Fibroblast of mammary gland (primary cell): ENCODE measurements around the gene DPF3.
"Not testable (repeated sequence)": the region's sequence is repeated elsewhere in the genome, so short reads cannot be mapped to it uniquely, and the experiment has no call there.

Source experiments
- DNase-seq: peaks from one replicate; pipeline ENCODE4 v3.0.0-alpha.2; 2010; ENCODE audit warnings: low read depth
- H3K4me3 ChIP-seq: 2 replicates; pipeline ENCODE4 v1.5.1; 2011; ENCODE audit warnings: low read depth, mild to moderate bottlenecking, low read length, moderate library complexity; ENCODE audit not compliant: control insufficient read depth
- TF ChIP-seq, protein P1 (sequence below): conservative IDR thresholded peaks from 2 replicates; pipeline ENCODE4 v1.5.1; 2011; ENCODE audit warnings: low read depth, low read length, inconsistent platforms; ENCODE audit not compliant: control insufficient read depth, insufficient read depth

The DPF3 gene

GRCh38 chr14:72751276-72752033, 142.4 kb downstream of the DPF3 start:
- no peak overlapping the region for H3K4me3 ChIP-seq
- TF ChIP-seq, protein P1, sequence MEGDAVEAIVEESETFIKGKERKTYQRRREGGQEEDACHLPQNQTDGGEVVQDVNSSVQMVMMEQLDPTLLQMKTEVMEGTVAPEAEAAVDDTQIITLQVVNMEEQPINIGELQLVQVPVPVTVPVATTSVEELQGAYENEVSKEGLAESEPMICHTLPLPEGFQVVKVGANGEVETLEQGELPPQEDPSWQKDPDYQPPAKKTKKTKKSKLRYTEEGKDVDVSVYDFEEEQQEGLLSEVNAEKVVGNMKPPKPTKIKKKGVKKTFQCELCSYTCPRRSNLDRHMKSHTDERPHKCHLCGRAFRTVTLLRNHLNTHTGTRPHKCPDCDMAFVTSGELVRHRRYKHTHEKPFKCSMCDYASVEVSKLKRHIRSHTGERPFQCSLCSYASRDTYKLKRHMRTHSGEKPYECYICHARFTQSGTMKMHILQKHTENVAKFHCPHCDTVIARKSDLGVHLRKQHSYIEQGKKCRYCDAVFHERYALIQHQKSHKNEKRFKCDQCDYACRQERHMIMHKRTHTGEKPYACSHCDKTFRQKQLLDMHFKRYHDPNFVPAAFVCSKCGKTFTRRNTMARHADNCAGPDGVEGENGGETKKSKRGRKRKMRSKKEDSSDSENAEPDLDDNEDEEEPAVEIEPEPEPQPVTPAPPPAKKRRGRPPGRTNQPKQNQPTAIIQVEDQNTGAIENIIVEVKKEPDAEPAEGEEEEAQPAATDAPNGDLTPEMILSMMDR: no peak
- peak; percentile 28 for DNase-seq

DNA sequence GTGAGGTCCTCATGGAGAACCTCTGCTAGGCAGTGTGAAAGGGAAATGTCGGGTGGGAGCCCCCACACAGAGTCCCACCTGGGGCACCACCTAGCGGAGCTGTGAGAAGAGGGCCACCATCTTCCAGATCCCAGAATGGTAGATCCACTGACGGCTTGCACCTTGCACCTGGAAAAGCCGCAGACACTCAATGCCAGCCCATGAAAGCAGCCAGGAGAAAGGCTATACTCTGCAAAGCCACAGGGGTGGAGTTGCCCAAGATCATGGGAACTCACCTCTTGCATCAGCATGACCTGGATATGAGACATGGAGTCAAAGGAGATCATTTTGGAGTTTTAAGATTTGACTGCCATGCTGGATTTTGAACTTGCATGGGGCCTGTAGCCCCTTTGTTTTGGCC, 145.0 kb downstream of the DPF3 start:
- H3K4me3 ChIP-seq, DNase-seq: not testable (repeated sequence)

- TF ChIP-seq, protein P1: no peak
- H3K4me3 ChIP-seq: no peak overlapping the region
- no peak for DNase-seq
Measured at GRCh38 chr14:72747652-72748051, 146.2 kb downstream of the DPF3 start.

DNA sequence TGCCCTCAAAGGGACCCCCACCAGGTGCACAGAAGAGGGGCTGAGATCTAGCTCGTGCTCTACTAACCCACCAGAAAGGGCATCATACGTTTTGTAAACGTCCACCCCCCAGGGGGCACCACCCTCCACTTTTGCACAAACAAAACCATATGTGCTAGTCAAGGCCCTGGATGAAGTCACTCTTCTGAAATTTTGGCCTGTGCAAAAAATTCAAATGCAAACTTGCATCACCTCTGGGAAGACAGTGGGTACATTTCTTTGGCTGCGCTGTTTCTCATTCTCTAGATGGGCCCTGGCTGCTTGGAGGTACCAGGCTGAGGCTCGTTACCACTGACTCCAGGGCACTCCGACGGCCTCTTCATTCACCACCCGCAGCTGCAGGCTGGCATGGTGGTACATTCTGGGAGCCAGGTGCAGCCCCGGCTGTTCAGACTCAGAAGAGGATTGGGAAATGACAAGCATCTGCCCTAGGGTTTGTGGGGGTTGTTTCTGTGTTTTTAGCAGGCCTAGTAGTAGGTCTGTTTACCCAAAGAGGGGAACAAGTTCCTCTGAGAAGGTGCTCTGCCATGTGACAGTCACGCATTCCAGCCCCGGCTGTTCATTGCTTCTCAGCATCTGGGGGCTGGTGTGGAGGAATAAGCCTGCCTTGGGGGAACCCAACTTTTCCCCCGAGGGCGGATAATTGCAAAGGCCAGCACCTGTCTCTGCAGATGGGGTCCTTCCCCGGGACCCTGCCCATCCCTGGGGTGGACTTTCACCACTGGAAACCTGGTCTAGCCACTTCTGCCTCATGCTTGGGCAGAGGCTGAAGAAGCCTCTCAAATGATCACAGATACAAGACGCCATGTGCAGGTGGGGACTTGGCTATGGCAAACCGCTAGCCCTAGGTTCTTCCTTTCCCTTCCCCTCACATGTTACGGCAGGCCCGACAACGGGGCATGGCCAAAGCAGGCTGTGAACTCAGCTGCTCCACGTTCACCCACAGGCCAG, 147.6 kb downstream of the DPF3 start:
- H3K4me3 ChIP-seq: no peak overlapping the region
- peak; percentile 92 for DNase-seq
- TF ChIP-seq, protein P1: peak; percentile 53

DNA sequence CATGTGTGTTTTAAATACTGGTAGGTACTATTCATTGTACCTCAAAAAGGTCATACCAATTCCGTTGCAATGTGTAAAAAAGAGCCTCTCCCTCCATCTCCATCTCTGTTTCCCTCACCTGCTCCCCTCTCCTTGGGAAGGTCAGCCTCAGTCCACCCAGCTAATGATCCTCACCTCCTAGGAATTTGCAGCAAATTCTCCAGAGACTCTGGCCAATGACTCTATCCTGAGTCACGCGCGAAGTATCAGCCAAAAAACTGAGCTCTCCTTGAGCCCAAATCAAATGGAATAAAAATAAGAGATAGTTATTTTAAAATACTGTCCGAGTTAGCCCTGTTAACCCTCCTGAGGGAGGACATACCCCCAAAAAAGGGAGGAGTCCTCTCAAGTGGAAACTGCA, 148.4 kb downstream of the DPF3 start:
- DNase-seq: peak; percentile 93
- TF ChIP-seq, protein P1: no peak
- H3K4me3 ChIP-seq: no peak overlapping the region

GRCh38 chr14:72744416-72745120, 149.3 kb downstream of the DPF3 start:
- H3K4me3 ChIP-seq: no peak overlapping the region
- TF ChIP-seq, protein P1: no peak
- no peak for DNase-seq
